ENCODE results near the gene NDC1.
"Not testable (repeated sequence)": the region's sequence is repeated elsewhere in the genome, so short reads cannot be mapped to it uniquely, and the experiment has no call there.

NDC1 gene

GRCh38 chr1:53837924-53838653, at the start of gene NDC1:
Gene NDC1, minus strand, starts transcription at chr1:53838296. Its CDS starts 35 bp downstream, at chr1:53838261.
- CTCF ChIA-PET: interaction anchor here (1.0 to 2.0 kb wide), 7 partner anchors 9 to 365 kb away, joined by 3 to 6 read pairs (median 3); no protein-coding TSS in a partner anchor
- POLR2A ChIA-PET: no interaction called here
- peak; percentile 59 for DNase-seq (ENCODE audit: low read depth, low spot score)
- TF ChIP-seq CTCF (IDR thresholded peaks at IDR 0.05; ENCODE audit: insufficient read depth, low read length, missing control alignments): no peak
- H3K4me3 ChIP-seq (ENCODE audit: low read depth, low read length): peak within 1 kb of the TSS; percentile 95

- CTCF ChIA-PET: interaction anchor here (0.9 to 8.4 kb wide), 5 partner anchors 12 to 75 kb away, joined by 3 to 115 read pairs (median 5); partner anchors contain the start of genes IFT25 and LRRC42
- H3K4me3 ChIP-seq (ENCODE audit: low read depth, low read length); DNase-seq (ENCODE audit: low read depth, low spot score); POLR2A ChIA-PET: not testable (repeated sequence)
These were observed 45.5 kb upstream of the NDC1 start for GRCh38 chr1:53883600-53883999.

GRCh38 chr1:53881853-53882252, 43.8 kb upstream of the NDC1 start:
- DNase-seq (ENCODE audit: low read depth, low spot score); POLR2A ChIA-PET; H3K4me3 ChIP-seq (ENCODE audit: low read depth, low read length): not testable (repeated sequence)
- CTCF ChIA-PET: interaction anchor here (1.4 to 8.4 kb wide), 4 partner anchors 21 to 81 kb away, joined by 3 to 115 read pairs (median 8); no protein-coding TSS in a partner anchor

- TF ChIP-seq CTCF (IDR thresholded peaks at IDR 0.05; ENCODE audit: insufficient read depth, low read length, missing control alignments): peak; percentile 46
These were observed 40.5 kb upstream of the NDC1 start for GRCh38 chr1:53878492-53879105.

GRCh38 chr1:53875150-53875549, 37.1 kb upstream of the NDC1 start:
- H3K4me3 ChIP-seq (ENCODE audit: low read depth, low read length); POLR2A ChIA-PET; DNase-seq (ENCODE audit: low read depth, low spot score): not testable (repeated sequence)
- CTCF ChIA-PET: interaction anchor here (0.8 to 8.4 kb wide), 6 partner anchors 10 to 95 kb away, joined by 3 to 115 read pairs (median 12); no protein-coding TSS in a partner anchor

More at GRCh38 chr1:53878492-53879105, 40.5 kb upstream of the NDC1 start:
- POLR2A ChIA-PET: interaction anchor here (0.6 to 1.0 kb wide), 2 partner anchors 11 to 195 kb away, joined by 3 read pairs; partner anchors contain the start of gene YIPF1
- no peak for DNase-seq (ENCODE audit: low read depth, low spot score)
- CTCF ChIA-PET: interaction anchor here (0.6 to 8.4 kb wide), 44 partner anchors 9 to 931 kb away, joined by 3 to 115 read pairs (median 4); partner anchors contain the start of genes DIO1, IFT25 and YIPF1
- no peak overlapping the region for H3K4me3 ChIP-seq (ENCODE audit: low read depth, low read length)

GRCh38 chr1:53871773-53872484, 33.8 kb upstream of the NDC1 start:
- CTCF ChIA-PET: interaction anchor here (0.7 to 5.5 kb wide), 6 partner anchors 9 to 93 kb away, joined by 3 to 50 read pairs (median 7); no protein-coding TSS in a partner anchor
- DNase-seq (ENCODE audit: low read depth, low spot score): no peak
- TF ChIP-seq CTCF (IDR thresholded peaks at IDR 0.05; ENCODE audit: insufficient read depth, low read length, missing control alignments): no peak
- no peak overlapping the region for H3K4me3 ChIP-seq (ENCODE audit: low read depth, low read length)
- POLR2A ChIA-PET: no interaction called here

- no peak for DNase-seq (ENCODE audit: low read depth, low spot score)
- POLR2A ChIA-PET: no interaction called here
- no peak overlapping the region for H3K4me3 ChIP-seq (ENCODE audit: low read depth, low read length)
- CTCF ChIA-PET: interaction anchor here (0.7 to 5.5 kb wide), 9 partner anchors 9 to 94 kb away, joined by 3 to 50 read pairs (median 5); no protein-coding TSS in a partner anchor
- no peak for TF ChIP-seq CTCF (IDR thresholded peaks at IDR 0.05; ENCODE audit: insufficient read depth, low read length, missing control alignments)
These were observed 33.1 kb upstream of the NDC1 start for GRCh38 chr1:53871221-53871620.

All from AG04449 (cell line).